ENCODE results near the gene DPP4.

- TF ChIP-seq ZNF274 (IDR thresholded peaks at IDR 0.05; ENCODE audit: low read depth, low read length) (no peak), YY1 (IDR thresholded peaks at IDR 0.05; ENCODE audit: insufficient read depth, insufficient read length) (no peak)
These were observed 32.7 kb upstream of the DPP4 start for GRCh38 chr2:162106746-162107145.
